Astrocyte of the spinal cord (primary cell): ENCODE data around the gene SCN2A.

Experiments
- DNase-seq: peaks from one replicate; pipeline ENCODE4 v3.0.0; 2011; ENCODE audit warnings: low read depth, low spot score
- H3K4me3 ChIP-seq: 2 replicates; pipeline ENCODE4 v1.5.1; 2011; ENCODE audit warnings: low read depth, mild to moderate bottlenecking, low read length, moderate library complexity
- in situ Hi-C: cut with HindIII; loops from 2 replicates; pipeline ENCODE4 v1.10.0; 2017; ENCODE audit warnings: low sequenced_read_pairs
- TF ChIP-seq, protein P1 (sequence below): IDR thresholded peaks from 2 replicates; pipeline ENCODE4 v1.5.1; 2012; ENCODE audit warnings: low read depth, mild to moderate bottlenecking, low read length, inconsistent platforms

The SCN2A gene

DNA sequence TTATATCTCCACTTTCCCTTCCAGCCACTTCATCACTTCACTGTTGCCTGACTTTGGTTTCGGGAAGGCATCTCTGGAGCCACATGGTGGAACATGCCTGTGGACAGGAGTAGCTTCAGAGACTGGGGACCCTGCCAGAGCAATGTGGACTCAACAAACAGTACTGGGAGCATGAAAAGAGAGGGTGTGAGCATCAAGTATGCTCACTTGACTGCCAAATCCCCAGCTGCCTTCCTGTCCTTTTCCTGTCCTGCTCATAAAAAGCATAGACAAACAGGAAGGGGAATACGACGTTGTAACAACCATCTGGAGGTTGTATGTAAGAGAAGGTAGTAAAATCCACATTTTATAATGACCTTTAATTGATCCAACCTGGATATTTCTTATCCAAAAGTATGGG is 169.0 kb downstream of the SCN2A start:
- DNase-seq = no peak
- no peak overlapping the region for H3K4me3 ChIP-seq
- in situ Hi-C loops = no loop called here
- TF ChIP-seq, protein P1, sequence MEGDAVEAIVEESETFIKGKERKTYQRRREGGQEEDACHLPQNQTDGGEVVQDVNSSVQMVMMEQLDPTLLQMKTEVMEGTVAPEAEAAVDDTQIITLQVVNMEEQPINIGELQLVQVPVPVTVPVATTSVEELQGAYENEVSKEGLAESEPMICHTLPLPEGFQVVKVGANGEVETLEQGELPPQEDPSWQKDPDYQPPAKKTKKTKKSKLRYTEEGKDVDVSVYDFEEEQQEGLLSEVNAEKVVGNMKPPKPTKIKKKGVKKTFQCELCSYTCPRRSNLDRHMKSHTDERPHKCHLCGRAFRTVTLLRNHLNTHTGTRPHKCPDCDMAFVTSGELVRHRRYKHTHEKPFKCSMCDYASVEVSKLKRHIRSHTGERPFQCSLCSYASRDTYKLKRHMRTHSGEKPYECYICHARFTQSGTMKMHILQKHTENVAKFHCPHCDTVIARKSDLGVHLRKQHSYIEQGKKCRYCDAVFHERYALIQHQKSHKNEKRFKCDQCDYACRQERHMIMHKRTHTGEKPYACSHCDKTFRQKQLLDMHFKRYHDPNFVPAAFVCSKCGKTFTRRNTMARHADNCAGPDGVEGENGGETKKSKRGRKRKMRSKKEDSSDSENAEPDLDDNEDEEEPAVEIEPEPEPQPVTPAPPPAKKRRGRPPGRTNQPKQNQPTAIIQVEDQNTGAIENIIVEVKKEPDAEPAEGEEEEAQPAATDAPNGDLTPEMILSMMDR = no peak

DNA sequence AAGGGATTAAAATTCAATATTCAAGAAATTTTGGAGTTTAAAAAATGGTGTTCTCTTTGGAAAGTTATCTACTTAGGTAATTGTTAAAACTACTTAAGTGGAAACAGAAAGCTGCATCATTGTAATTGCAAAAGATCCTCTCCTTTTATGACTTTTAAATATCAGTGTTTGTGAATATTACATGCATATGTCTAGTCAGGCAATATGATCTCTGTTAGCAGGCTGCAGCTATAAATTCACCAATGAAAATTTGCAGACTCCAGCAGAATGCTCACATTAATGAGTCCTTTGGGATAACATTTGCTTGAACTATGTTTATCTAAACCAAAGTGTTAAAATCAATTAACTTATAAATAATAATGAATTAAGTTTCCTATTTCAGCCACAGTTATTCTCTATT is 171.1 kb downstream of the SCN2A start:
- DNase-seq = no peak
- H3K4me3 ChIP-seq = no peak overlapping the region
- in situ Hi-C loops = no loop called here
- TF ChIP-seq, protein P1 = no peak

DNA sequence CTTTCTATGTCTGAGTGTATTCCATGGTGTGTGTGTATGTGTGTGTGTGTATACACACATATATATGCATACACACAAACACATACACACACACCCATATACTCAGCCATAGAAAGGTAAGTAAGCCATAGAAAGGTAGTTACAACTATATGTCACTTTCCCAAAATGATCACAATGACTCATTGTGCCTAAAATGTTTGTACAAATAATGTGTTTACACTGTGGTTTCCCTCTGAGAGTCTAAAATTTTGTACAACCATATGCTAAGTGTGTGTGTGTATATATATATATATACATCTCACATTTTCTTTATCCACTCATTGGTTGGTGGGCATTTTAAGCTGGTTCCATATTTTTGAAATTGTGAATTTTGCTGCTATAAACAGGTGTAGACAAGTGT is 175.0 kb downstream of the SCN2A start:
- in situ Hi-C loops = no loop called here
- TF ChIP-seq, protein P1 = no peak
- no peak for DNase-seq
- no peak overlapping the region for H3K4me3 ChIP-seq

DNA sequence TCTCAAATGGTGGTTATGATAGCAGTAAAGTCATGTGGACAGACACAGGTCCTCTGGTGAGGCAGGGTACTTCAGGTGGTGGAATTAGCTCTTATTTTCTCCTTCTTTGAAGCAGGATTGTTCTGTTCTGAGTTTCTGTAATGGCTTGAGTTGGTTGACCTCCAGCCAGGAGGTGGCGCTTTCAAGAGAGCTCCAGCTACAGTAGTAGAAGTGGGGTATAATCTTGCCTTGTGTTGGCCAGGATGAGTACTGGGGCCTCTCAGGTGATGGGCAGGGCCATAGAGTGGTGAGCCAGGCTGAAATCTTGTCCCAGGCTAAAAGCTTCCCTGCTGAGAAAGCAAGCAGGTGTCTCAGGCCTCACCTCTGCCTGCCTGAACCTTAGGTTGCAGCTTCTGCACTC is 177.8 kb downstream of the SCN2A start:
- in situ Hi-C loops = no loop called here
- no peak overlapping the region for H3K4me3 ChIP-seq
- TF ChIP-seq, protein P1 = no peak
- DNase-seq = no peak

DNA sequence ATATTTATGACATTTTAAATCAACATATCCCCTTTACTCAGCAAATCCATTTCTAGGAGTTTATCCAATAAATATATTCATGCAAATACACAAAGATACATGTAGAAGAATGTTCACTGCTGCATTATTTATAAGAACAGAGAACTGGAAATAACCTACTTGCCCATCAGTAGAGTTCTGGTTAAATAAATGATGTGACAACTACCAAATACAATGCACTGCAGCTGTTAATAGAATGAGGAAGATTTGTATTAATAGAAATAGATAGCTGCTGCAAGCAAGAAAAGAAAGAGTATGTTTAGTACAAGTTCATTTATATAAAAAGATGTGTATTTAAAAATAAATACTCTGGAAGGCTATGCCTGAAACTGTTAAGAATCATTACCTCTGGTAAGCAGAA is 181.0 kb downstream of the SCN2A start:
- DNase-seq = no peak
- TF ChIP-seq, protein P1 = no peak
- H3K4me3 ChIP-seq = no peak overlapping the region
- in situ Hi-C loops = no loop called here

DNA sequence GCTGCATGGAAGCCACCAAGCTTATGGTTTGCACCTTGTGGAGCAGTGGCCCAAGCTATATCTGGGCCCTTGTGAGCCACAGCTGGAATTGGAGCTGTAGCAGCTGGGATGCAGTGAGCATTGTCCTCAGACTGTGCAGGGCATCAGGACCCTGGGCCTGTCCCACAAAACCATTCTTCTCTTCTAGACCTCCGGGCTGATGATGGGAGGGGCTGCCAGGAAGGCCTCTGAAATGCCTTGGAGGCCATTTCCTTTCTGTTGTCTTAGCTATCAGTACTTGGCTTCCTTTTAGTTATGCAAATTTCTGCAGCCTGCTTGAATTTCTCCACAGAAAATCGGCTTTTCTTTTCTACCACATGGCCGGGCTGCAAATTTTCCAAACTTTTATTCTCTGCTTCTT is 183.9 kb downstream of the SCN2A start:
- in situ Hi-C loops = no loop called here
- TF ChIP-seq, protein P1 = no peak
- DNase-seq = no peak
- H3K4me3 ChIP-seq = no peak overlapping the region

DNA sequence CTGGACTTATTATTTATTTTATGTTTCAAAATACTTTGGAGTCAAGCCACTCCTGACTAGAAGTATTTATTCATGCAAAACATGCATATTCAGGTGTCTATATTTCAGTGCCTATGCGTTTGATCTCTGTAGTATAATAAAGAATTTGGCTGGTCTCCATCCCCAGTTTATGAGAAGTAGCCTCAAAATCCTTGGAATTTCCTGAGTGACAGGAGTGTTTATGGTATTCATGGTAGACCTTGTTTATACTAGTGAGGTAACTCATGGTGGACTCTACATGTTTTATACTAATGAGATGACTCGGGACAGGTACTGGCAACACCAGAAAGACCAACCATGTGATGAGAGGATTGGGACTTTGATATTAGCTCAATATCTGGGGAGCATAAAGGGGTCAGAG is 186.3 kb downstream of the SCN2A start:
- DNase-seq = no peak
- in situ Hi-C loops = no loop called here
- TF ChIP-seq, protein P1 = no peak

More for the DNA sequence above, 186.3 kb downstream of the SCN2A start:
- no peak overlapping the region for H3K4me3 ChIP-seq
